H9 (cell line): ENCODE measurements around the gene OR2A1. TPM values are rescaled to one million over a fixed set of nuclear protein-coding genes. Genes with fewer than 3 reads are reported as not detected.
"Not testable (repeated sequence)": the region's sequence is repeated elsewhere in the genome, so short reads cannot be mapped to it uniquely, and the experiment has no call there.

Experiments used
- DNase-seq: peaks from one replicate; pipeline ENCODE4 v3.0.0-alpha.2; 2017
- H2AFZ ChIP-seq: one replicate; pipeline ENCODE4 v1.6.1; 2013; ENCODE audit warnings: mild to moderate bottlenecking, low read length, control low read depth, moderate library complexity
- H2AK5ac ChIP-seq: 2 replicates; pipeline ENCODE4 v1.6.1; 2013; ENCODE audit warnings: low read length, control low read depth, mixed read lengths; ENCODE audit not compliant: insufficient read length
- H2BK120ac ChIP-seq: one replicate; pipeline ENCODE4 v1.6.1; 2013; ENCODE audit warnings: low read depth, mild to moderate bottlenecking, low read length, control low read depth, inconsistent platforms; ENCODE audit not compliant: poor library complexity, severe bottlenecking
- H2BK12ac ChIP-seq: 2 replicates; pipeline ENCODE4 v1.6.1; 2013; ENCODE audit warnings: low read length, control low read depth, mixed read lengths, low read depth; ENCODE audit not compliant: insufficient read length
- H2BK15ac ChIP-seq: 2 replicates; pipeline ENCODE4 v1.6.1; 2013; ENCODE audit warnings: low read depth, low read length, control low read depth
- H2BK20ac ChIP-seq: one replicate; pipeline ENCODE4 v1.6.1; 2013; ENCODE audit warnings: low read depth, mild to moderate bottlenecking, low read length, control low read depth, inconsistent platforms; ENCODE audit not compliant: poor library complexity, severe bottlenecking
- H2BK5ac ChIP-seq: 2 replicates; pipeline ENCODE4 v1.6.1; 2013; ENCODE audit warnings: low read length, control low read depth, mixed read lengths; ENCODE audit not compliant: insufficient read length
- H3K14ac ChIP-seq: 2 replicates; pipeline ENCODE4 v1.6.1; 2013; ENCODE audit warnings: low read length, control low read depth; ENCODE audit not compliant: insufficient read depth
- H3K18ac ChIP-seq: 2 replicates; pipeline ENCODE4 v1.6.1; 2013; ENCODE audit warnings: low read depth, mild to moderate bottlenecking, mixed read lengths, low read length, control low read depth; ENCODE audit not compliant: insufficient read length
- H3K23ac ChIP-seq: 2 replicates; pipeline ENCODE4 v1.6.1; 2013; ENCODE audit warnings: low read length, control low read depth, mixed read lengths, low read depth; ENCODE audit not compliant: insufficient read length
- H3K23me2 ChIP-seq: 2 replicates; pipeline ENCODE4 v1.6.1; 2013; ENCODE audit warnings: low read depth, mild to moderate bottlenecking, mixed read lengths, low read length, control low read depth; ENCODE audit not compliant: insufficient read length, poor library complexity, severe bottlenecking
- H3K27ac ChIP-seq: 2 replicates; pipeline ENCODE4 v1.5.1; 2013; ENCODE audit warnings: low read length, control low read depth, mixed read lengths, low read depth; ENCODE audit not compliant: insufficient read length
- H3K27me3 ChIP-seq: 2 replicates; pipeline ENCODE4 v1.6.1; 2013; ENCODE audit warnings: low read length, control low read depth, inconsistent platforms; ENCODE audit not compliant: insufficient read depth
- H3K4ac ChIP-seq: 2 replicates; pipeline ENCODE4 v1.6.1; 2013; ENCODE audit warnings: low read depth, mild to moderate bottlenecking, control low read depth, inconsistent platforms, low read length, moderate library complexity
- H3K4me1 ChIP-seq: 2 replicates; pipeline ENCODE4 v1.6.1; 2013; ENCODE audit warnings: low read length, control low read depth, inconsistent platforms; ENCODE audit not compliant: insufficient read depth
- H3K4me2 ChIP-seq: 2 replicates; pipeline ENCODE4 v1.6.1; 2013; ENCODE audit warnings: low read length, control low read depth, mixed read lengths; ENCODE audit not compliant: insufficient read length, insufficient read depth
- H3K56ac ChIP-seq: 2 replicates; pipeline ENCODE4 v1.6.1; 2013; ENCODE audit warnings: low read depth, mild to moderate bottlenecking, mixed read lengths, low read length, control low read depth; ENCODE audit not compliant: insufficient read length
- H3K79me1 ChIP-seq: 2 replicates; pipeline ENCODE4 v1.6.1; 2013; ENCODE audit warnings: low read depth, mild to moderate bottlenecking, moderate library complexity, low read length, control low read depth, inconsistent platforms; ENCODE audit not compliant: insufficient read depth, poor library complexity, severe bottlenecking
- H3K79me2 ChIP-seq: 2 replicates; pipeline ENCODE4 v1.6.1; 2013; ENCODE audit warnings: low read length, control low read depth, inconsistent platforms; ENCODE audit not compliant: insufficient read depth
- H3K9ac ChIP-seq: 2 replicates; pipeline ENCODE4 v1.6.1; 2013; ENCODE audit warnings: low read length, control low read depth, mixed read lengths; ENCODE audit not compliant: insufficient read length; ENCODE audit errors: extremely low read depth
- H3K9me3 ChIP-seq: one replicate; pipeline ENCODE4 v1.6.1; 2013; ENCODE audit warnings: low read depth, low read length, inconsistent platforms; ENCODE audit not compliant: control insufficient read depth
- H3T11ph ChIP-seq: one replicate; pipeline ENCODE4 v1.6.1; 2013; ENCODE audit warnings: mild to moderate bottlenecking, low read length, control low read depth, inconsistent platforms
- H4K20me1 ChIP-seq: one replicate; pipeline ENCODE4 v1.6.1; 2013; ENCODE audit not compliant: control insufficient read depth, insufficient read length, insufficient read depth
- H4K5ac ChIP-seq: 2 replicates; pipeline ENCODE4 v1.6.1; 2013; ENCODE audit warnings: low read depth, mild to moderate bottlenecking, mixed read lengths, low read length, control low read depth; ENCODE audit not compliant: insufficient read length
- H4K8ac ChIP-seq: replicated peaks from 2 replicates; pipeline ENCODE4 v1.6.1; 2013; ENCODE audit warnings: low read length, control low read depth, mixed read lengths, low read depth; ENCODE audit not compliant: insufficient read length
- H4K91ac ChIP-seq: 2 replicates; pipeline ENCODE4 v1.6.1; 2013; ENCODE audit warnings: low read depth, mild to moderate bottlenecking, moderate library complexity, mixed read lengths, low read length, control low read depth; ENCODE audit not compliant: insufficient read length
- H3K27ac Mint-ChIP-seq, 3 experiments: 2 replicates in 2 of 3; 3 replicates in 1 of 3; pipeline ENCODE4 v1.8.0; 2020 to 2021; ENCODE audit warnings: mixed read lengths in 3 of 3, mild to moderate bottlenecking in 1 of 3, moderate library complexity in 1 of 3
- H3K27me3 Mint-ChIP-seq: 2 replicates; pipeline ENCODE4 v1.8.0; 2021; ENCODE audit warnings: low read depth, mild to moderate bottlenecking, moderate library complexity, mixed read lengths
- H3K36me3 Mint-ChIP-seq, 3 experiments: 2 replicates in 2 of 3; 3 replicates in 1 of 3; pipeline ENCODE4 v1.8.0; 2020 to 2021; ENCODE audit warnings: low read depth in 3 of 3, mixed read lengths in 3 of 3; ENCODE audit not compliant: insufficient read depth in 1 of 3
- H3K4me1 Mint-ChIP-seq, 2 experiments: 2 replicates each; pipeline ENCODE4 v1.8.0; 2020; ENCODE audit warnings: mixed read lengths in 2 of 2
- H3K4me3 Mint-ChIP-seq, 2 experiments: 2 replicates in 1 of 2; 3 replicates in 1 of 2; pipeline ENCODE4 v1.8.0; 2020 to 2021; ENCODE audit warnings: mild to moderate bottlenecking in 2 of 2, mixed read lengths in 2 of 2, moderate library complexity in 1 of 2
- H3K9me3 Mint-ChIP-seq, 2 experiments: 2 replicates in 1 of 2; 3 replicates in 1 of 2; pipeline ENCODE4 v1.8.0; 2020; ENCODE audit warnings: mild to moderate bottlenecking in 2 of 2, mixed read lengths in 2 of 2, moderate library complexity in 1 of 2
- WGBS: extraction: QIAGEN DNeasy Blood & Tissue Kit; methylation state at CpG from one replicate; pipeline ENCODE4 v1.1.7; 2013; ENCODE audit warnings: missing lambda C conversion rate, low lambda C conversion rate, mixed read lengths; ENCODE audit not compliant: insufficient read length; ENCODE audit errors: extremely low coverage; 5-methylcytosine and 5-hydroxymethylcytosine counted together
- total RNA-seq: library from RNA; stranded (reverse); gene quantifications from 2 replicates; pipeline ENCODE4 v1.2.1, GENCODE V29; 2021

Gene OR2A1
- total RNA-seq, 1 experiment from 2014 or later: not detected

DNA sequence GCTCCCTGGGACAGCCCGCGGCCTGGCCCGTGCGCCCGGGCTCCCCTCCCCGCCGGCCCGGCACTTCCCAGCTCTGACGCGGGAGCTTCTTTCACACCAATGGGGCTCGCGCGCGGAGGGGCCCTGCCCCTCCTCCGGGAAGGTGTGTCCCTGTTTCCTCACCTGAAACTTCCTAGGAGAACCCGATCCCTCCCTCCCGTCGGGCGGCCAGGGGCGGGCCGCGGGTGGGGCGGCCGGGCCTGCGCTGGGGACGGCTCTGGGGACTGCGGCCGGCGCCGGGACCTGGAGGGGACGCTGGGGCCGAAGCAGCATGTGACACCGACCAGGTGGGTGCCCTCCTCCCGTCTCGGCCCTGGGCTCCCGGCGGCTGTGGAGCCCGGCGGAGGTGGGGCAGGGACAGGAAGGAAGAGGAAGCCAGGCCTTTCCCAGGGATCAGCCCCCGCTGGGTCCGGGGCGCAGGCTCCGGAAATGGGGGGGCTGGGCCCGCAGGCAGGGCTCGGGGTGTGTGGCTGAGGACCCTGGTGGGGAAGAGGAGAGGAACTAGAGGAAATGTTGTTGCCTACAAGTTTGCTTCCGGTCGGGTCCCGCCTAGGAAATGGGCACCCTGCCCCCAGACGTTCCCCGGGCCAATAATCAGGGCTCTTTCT is 43.1 kb downstream of the OR2A1 start, which contains the start of gene ARHGEF5:
TSS of gene ARHGEF5 (plus strand) at position 227 of the 647 bp plus-strand sequence. CDS start 7,268 bp downstream, outside the sequence.
- not testable (repeated sequence) for H4K8ac ChIP-seq, H3K9me3 ChIP-seq, H3K14ac ChIP-seq, H3K4me1 ChIP-seq, H3K23ac ChIP-seq, H4K20me1 ChIP-seq, H3K36me3 Mint-ChIP-seq, DNase-seq, H3K56ac ChIP-seq, H2BK120ac ChIP-seq, H3T11ph ChIP-seq, H3K18ac ChIP-seq, H3K9ac ChIP-seq, H3K4ac ChIP-seq, H3K23me2 ChIP-seq, H2BK15ac ChIP-seq, H3K27ac ChIP-seq, H2BK20ac ChIP-seq, H3K27me3 ChIP-seq, H3K27me3 Mint-ChIP-seq, H2AFZ ChIP-seq, H4K91ac ChIP-seq, H2BK12ac ChIP-seq, H2BK5ac ChIP-seq, H3K79me2 ChIP-seq, H3K79me1 ChIP-seq, H4K5ac ChIP-seq, H3K9me3 Mint-ChIP-seq, H2AK5ac ChIP-seq, H3K4me2 ChIP-seq
- Mint-ChIP-seq H3K4me3 (peak within 1 kb of the TSS; percentile 87 to 91), H3K27ac (peak within 1 kb of the TSS in 2 of 3 experiments; percentile 86 to 96; a peak in 3 of 7 replicates), H3K4me1 (peaks cover 9 to 10% of the 10 kb centered on the region in 2 experiments)
- WGBS: no CpG with 5 or more reads among the region's 50 CpGs

DNA sequence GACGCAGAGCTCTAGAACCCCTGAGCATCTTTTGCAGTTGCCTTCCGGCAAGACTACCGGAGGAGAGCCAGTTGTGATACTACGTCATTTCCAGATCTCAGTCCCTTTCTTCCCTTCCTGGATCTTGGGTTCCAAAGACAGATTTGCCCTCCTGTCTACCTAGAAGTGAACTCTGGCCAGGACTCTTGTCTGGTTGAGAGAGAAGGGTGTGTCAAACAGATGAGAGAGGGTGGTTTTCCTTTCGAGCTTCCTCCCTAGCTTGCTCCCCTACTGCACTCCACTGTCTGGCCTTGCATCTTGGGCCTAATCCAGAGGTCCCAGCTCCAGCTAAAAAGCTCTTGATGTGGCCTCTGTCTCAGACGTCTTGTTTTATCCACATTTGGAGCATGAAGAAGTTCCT is 44.0 kb downstream of the OR2A1 start:
- H3K23ac ChIP-seq, H3K9ac ChIP-seq, H3K27ac ChIP-seq, H2AK5ac ChIP-seq, H3K27me3 Mint-ChIP-seq, H3K4me3 Mint-ChIP-seq, H3K4me1 ChIP-seq, H4K8ac ChIP-seq, H2BK15ac ChIP-seq, H3K9me3 ChIP-seq, H2BK12ac ChIP-seq, H3K79me2 ChIP-seq, H3K27me3 ChIP-seq, H2BK20ac ChIP-seq, H3K27ac Mint-ChIP-seq, H2BK5ac ChIP-seq, H4K91ac ChIP-seq, H3K14ac ChIP-seq, H2BK120ac ChIP-seq, H3K23me2 ChIP-seq, H3T11ph ChIP-seq, H3K4me2 ChIP-seq, H3K9me3 Mint-ChIP-seq, H4K20me1 ChIP-seq, H3K56ac ChIP-seq, H3K36me3 Mint-ChIP-seq, DNase-seq, H3K79me1 ChIP-seq, H4K5ac ChIP-seq, H3K18ac ChIP-seq, H2AFZ ChIP-seq, H3K4ac ChIP-seq: not testable (repeated sequence)
- peaks cover 9 to 10% of the 10 kb centered on the region in 2 experiments for H3K4me1 Mint-ChIP-seq
- no CpG with 5 or more reads among the region's 6 CpGs for WGBS
